Measurements from ENCODE around the gene PRR20G. TPM values are rescaled to one million over a fixed set of nuclear protein-coding genes. Genes with fewer than 3 reads are reported as not detected.

Gene PRR20G
- total RNA-seq, 2 donors from 2014 or later, result 5.1 TPM; not detected in 1

DNA sequence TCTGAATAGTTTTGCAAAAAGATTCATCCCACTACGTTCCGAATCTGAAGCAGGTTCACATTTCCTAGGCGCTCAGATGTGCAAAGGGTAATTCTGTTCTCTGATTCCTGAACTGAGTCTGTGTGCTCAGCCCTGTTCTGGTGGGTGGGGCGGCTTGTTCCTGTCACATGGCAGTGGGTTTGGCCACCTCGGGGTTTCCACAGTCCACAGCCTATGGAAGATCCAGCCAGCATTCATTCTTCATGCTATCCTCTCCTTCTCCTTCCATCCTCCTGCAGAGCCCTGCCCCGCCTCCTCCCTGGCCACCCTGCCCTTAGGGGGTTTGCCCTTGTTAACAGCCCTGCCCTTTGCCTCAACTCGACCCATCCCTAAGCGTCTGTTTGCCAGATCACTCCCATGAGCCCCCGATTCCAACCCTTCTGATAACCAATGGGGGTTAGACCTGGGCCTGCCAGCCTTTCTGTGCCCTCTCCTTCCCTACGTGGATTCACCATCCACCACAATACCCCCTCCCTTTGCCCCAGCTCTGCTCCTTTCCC lies 31.0 kb downstream of the PRR20G start:
- Histone ChIP-seq H3K27me3 (replicated peaks; ENCODE audit: insufficient read depth) (no peaks in the 10 kb centered on the region), H3K9me3 (no peaks in the 10 kb centered on the region), H3K36me3 (no peaks in the 10 kb centered on the region), H3K27ac (no peak overlapping the region), H3K4me3 (no peak overlapping the region), H3K4me1 (replicated peaks) (no peaks in the 10 kb centered on the region)
- intact Hi-C loops (cut with DNase I), result no loop called here
- 79% methylated on average over 10 of the region's 10 CpGs for WGBS
- no peak for DNase-seq (ENCODE audit: low spot score)
- TF ChIP-seq POLR2AphosphoS5 (IDR thresholded peaks at IDR 0.05) (no peak), POLR2A (IDR thresholded peaks at IDR 0.05) (no peak)
- TF ChIP-seq, protein P1, sequence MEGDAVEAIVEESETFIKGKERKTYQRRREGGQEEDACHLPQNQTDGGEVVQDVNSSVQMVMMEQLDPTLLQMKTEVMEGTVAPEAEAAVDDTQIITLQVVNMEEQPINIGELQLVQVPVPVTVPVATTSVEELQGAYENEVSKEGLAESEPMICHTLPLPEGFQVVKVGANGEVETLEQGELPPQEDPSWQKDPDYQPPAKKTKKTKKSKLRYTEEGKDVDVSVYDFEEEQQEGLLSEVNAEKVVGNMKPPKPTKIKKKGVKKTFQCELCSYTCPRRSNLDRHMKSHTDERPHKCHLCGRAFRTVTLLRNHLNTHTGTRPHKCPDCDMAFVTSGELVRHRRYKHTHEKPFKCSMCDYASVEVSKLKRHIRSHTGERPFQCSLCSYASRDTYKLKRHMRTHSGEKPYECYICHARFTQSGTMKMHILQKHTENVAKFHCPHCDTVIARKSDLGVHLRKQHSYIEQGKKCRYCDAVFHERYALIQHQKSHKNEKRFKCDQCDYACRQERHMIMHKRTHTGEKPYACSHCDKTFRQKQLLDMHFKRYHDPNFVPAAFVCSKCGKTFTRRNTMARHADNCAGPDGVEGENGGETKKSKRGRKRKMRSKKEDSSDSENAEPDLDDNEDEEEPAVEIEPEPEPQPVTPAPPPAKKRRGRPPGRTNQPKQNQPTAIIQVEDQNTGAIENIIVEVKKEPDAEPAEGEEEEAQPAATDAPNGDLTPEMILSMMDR (IDR thresholded peaks at IDR 0.05), result no peak

DNA sequence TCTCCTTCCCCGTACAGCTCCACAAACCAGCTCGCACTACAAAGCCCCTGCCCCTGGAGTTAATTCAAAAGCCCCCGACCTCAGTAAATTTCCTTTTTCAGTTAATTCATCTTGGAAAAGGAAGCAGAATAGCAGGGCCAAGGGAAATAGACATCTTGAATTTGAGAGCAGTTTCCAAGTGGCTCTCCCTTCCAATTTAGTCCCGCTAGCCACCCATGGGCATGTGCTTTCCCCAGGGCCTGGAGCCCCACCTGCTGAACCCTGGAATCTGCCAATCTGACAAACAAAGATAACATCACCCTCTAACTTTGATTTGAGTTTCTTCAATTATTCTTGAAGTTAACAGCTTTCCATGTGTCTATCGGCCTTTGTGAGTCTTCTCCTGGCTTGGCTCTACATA lies 31.7 kb downstream of the PRR20G start:
- TF ChIP-seq, protein P1 (IDR thresholded peaks at IDR 0.05), result no peak
- TF ChIP-seq POLR2A (IDR thresholded peaks at IDR 0.05), result no peak
- H3K4me3 ChIP-seq, result no peak overlapping the region
- no peaks in the 10 kb centered on the region for H3K36me3 ChIP-seq
- no peaks in the 10 kb centered on the region for H3K4me1 ChIP-seq (replicated peaks)
- H3K27ac ChIP-seq, result no peak overlapping the region
- DNase-seq (ENCODE audit: low spot score), result no peak
- WGBS, result 82% methylated on average over 5 of the region's 5 CpGs
- H3K9me3 ChIP-seq, result no peaks in the 10 kb centered on the region
- no peaks in the 10 kb centered on the region for H3K27me3 ChIP-seq (replicated peaks; ENCODE audit: insufficient read depth)
- intact Hi-C loops (cut with DNase I), result no loop called here

DNA sequence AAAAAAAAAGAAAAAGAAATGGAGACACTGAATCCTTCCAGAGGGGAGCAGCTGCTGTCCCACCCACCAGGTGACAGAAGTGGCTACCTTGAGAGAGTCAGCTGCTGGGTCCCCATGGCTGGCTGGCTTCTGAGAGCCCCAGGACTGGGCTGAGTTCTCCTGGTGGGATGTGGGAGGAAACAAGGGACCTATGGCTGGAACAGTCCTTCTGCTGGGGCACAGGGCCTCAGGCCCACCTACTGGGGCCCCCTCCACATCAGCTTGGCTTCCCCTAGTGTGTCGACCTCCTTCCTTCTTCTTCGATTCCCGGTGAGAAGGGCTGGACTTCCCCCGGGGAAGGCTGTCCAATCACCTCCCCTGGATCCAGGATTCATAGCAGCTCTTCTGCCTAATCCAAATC lies 32.3 kb downstream of the PRR20G start:
- no peak overlapping the region for H3K27ac ChIP-seq
- no peak for DNase-seq (ENCODE audit: low spot score)
- intact Hi-C loops (cut with DNase I), result no loop called here
- no peaks in the 10 kb centered on the region for H3K36me3 ChIP-seq
- no peaks in the 10 kb centered on the region for H3K4me1 ChIP-seq (replicated peaks)
- TF ChIP-seq POLR2A (IDR thresholded peaks at IDR 0.05), result no peak
- TF ChIP-seq POLR2AphosphoS5 (IDR thresholded peaks at IDR 0.05), result no peak
- H3K9me3 ChIP-seq, result no peaks in the 10 kb centered on the region
- whole genome bisulfite sequencing, result 59% methylated on average over 4 of the region's 4 CpGs
- no peaks in the 10 kb centered on the region for H3K27me3 ChIP-seq (replicated peaks; ENCODE audit: insufficient read depth)
- no peak overlapping the region for H3K4me3 ChIP-seq

DNA sequence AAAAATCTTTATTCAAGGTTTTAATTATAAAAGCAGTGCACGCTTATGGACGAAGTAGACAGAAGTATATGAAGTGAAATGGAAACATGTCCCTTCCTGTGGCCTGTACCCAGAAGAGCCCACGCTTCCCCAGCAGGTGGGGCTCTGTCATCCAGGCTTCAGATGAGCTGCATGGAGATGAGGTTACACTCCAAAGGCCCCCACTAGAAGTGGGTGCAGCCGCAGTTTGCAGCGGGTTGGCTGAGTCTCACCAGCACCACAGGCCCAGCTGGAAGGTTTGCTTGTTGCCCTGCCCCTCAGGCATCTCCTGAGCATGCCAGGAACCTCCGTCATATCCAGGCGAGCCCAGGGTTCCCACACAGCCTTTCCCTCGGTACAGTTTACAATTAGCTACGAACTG lies 33.1 kb downstream of the PRR20G start:
- intact Hi-C loops (cut with DNase I), result no loop called here

DNA sequence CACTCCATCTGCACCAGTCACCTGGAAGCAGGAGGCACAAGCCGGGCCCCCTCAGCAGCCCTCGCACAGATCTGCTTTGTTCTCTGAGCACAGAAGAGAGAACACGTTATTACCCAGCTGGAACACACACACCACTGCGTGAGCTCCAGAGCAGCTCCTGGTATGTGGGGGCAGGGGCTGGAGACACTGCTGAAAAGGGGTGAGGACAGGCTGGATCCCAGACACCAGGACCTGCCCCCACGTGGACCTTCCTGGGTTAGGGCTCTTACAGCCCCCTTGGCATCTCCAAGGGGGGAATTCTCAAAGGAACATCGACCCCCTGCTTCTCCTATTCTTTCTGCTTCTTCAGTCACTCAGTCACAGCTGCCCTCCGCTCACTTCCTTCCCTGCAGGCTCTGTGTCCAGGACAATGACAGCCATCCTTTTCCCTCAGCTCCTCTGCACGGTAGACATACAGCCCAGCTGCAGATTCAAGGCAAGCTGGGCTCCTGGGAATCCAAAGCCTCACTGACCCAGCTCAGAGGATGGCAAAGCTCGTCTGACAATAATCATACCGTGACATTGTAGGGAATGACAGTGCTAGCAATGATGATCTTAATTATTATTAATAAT lies 33.7 kb downstream of the PRR20G start:
- no peaks in the 10 kb centered on the region for H3K27me3 ChIP-seq (replicated peaks; ENCODE audit: insufficient read depth)
- no peak for DNase-seq (ENCODE audit: low spot score)
- H3K4me1 ChIP-seq (replicated peaks), result no peaks in the 10 kb centered on the region

More for the DNA sequence above, 33.1 kb downstream of the PRR20G start:
- H3K27me3 ChIP-seq (replicated peaks; ENCODE audit: insufficient read depth), result no peaks in the 10 kb centered on the region
- H3K4me3 ChIP-seq, result no peak overlapping the region
- TF ChIP-seq POLR2A (IDR thresholded peaks at IDR 0.05) (no peak), POLR2AphosphoS5 (IDR thresholded peaks at IDR 0.05) (no peak)
- TF ChIP-seq, protein P1 (IDR thresholded peaks at IDR 0.05), result no peak
- no peaks in the 10 kb centered on the region for H3K4me1 ChIP-seq (replicated peaks)
- no peak for DNase-seq (ENCODE audit: low spot score)
- H3K36me3 ChIP-seq, result no peaks in the 10 kb centered on the region
- no peaks in the 10 kb centered on the region for H3K9me3 ChIP-seq
- WGBS, result 74% methylated on average over 9 of the region's 9 CpGs
- no peak overlapping the region for H3K27ac ChIP-seq

More for the DNA sequence above, 33.7 kb downstream of the PRR20G start:
- H3K9me3 ChIP-seq, result no peaks in the 10 kb centered on the region
- no peaks in the 10 kb centered on the region for H3K36me3 ChIP-seq
- 58% methylated on average over 10 of the region's 10 CpGs for WGBS
- no peak overlapping the region for H3K27ac ChIP-seq
- TF ChIP-seq POLR2AphosphoS5 (IDR thresholded peaks at IDR 0.05) (no peak), POLR2A (IDR thresholded peaks at IDR 0.05) (no peak)
- TF ChIP-seq, protein P1 (IDR thresholded peaks at IDR 0.05), result no peak
- intact Hi-C loops (cut with DNase I), result no loop called here
- H3K4me3 ChIP-seq, result no peak overlapping the region
